Lower lobe of right lung (tissue), 2 donors: ENCODE measurements around the gene PATZ1. TPM values are rescaled to one million over a fixed set of nuclear protein-coding genes. Genes with fewer than 3 reads are reported as not detected.

ENCODE experiments used
- ATAC-seq, 2 donors: fragments of 200-7000 bp; cut with Tn5 transposase; one replicate each; pipeline ENCODE4 v1.9.1; 2020 to 2022; ENCODE audit warnings: mild to moderate bottlenecking in 2 of 2, moderate library complexity in 2 of 2
- DNase-seq: peaks from one replicate; pipeline ENCODE4 v3.0.0-alpha.2; 2020
- H3K27ac ChIP-seq: fragments of 200-600 bp; one replicate; pipeline ENCODE4 v1.8.0; 2022
- H3K27me3 ChIP-seq: fragments of 200-600 bp; one replicate; pipeline ENCODE4 v1.8.0; 2022; ENCODE audit warnings: low read depth
- H3K36me3 ChIP-seq: fragments of 200-600 bp; one replicate; pipeline ENCODE4 v1.8.0; 2022; ENCODE audit warnings: mild to moderate bottlenecking
- H3K4me1 ChIP-seq: fragments of 200-600 bp; one replicate; pipeline ENCODE4 v1.8.0; 2022
- H3K4me3 ChIP-seq: fragments of 200-600 bp; one replicate; pipeline ENCODE4 v1.8.0; 2022; ENCODE audit warnings: mild to moderate bottlenecking
- H3K9me3 ChIP-seq: fragments of 200-600 bp; one replicate; pipeline ENCODE4 v1.8.0; 2022
- intact Hi-C: fragments of 100-400 bp; cut with DNase I; formaldehyde crosslinking; loops from one replicate; pipeline ENCODE4 v1.11.0; 2022
- total RNA-seq: library from RNA; stranded (reverse); fragmentation: NEBNext Ultra II Directional; extraction: Animal tissue kit (Norgen Biotek cat#: 25700); gene quantifications from one replicate; pipeline ENCODE4 v1.2.1, GENCODE V29; 2021
- TF ChIP-seq, protein P1 (sequence below): fragments of 200-600 bp; IDR thresholded peaks from one replicate; pipeline ENCODE4 v1.8.0; 2022; ENCODE audit warnings: antibody characterized with exemption, mild to moderate bottlenecking
- donor health status: DM: no; HTN: yes; CAD: no; lungs with severe emphysema.

Gene PATZ1
- total RNA-seq, 1 donor from 2014 or later = 25.8 TPM

DNA sequence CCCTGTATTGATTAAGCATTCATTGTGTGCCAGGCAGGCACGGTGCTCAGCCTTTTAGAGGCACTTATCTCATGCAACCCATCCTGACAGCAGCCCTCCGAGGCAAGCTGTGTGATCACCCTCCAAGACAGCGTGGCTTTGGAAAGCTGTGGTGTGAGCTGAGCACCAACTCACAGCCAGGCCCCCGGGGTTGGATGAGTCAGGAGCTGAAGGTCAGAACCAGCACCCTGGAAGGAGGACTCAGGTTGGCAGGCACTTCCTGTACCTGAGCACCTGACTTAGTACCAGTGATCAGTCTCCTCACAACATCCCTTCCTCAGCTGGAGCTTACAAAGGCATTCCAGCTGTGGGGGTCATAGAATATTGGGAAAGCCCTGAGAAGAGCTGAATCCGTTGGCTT, 9.0 kb downstream of the PATZ1 start:
- ATAC-seq (no peak), DNase-seq (no peak)
- Histone ChIP-seq H3K9me3 (no peaks in the 10 kb centered on the region), H3K27me3 (no peaks in the 10 kb centered on the region), H3K4me3 (no peak overlapping the region), H3K27ac (no peak overlapping the region), H3K36me3 (peaks cover 94% of the 10 kb centered on the region), H3K4me1 (peaks cover 22% of the 10 kb centered on the region)
- TF ChIP-seq, protein P1, sequence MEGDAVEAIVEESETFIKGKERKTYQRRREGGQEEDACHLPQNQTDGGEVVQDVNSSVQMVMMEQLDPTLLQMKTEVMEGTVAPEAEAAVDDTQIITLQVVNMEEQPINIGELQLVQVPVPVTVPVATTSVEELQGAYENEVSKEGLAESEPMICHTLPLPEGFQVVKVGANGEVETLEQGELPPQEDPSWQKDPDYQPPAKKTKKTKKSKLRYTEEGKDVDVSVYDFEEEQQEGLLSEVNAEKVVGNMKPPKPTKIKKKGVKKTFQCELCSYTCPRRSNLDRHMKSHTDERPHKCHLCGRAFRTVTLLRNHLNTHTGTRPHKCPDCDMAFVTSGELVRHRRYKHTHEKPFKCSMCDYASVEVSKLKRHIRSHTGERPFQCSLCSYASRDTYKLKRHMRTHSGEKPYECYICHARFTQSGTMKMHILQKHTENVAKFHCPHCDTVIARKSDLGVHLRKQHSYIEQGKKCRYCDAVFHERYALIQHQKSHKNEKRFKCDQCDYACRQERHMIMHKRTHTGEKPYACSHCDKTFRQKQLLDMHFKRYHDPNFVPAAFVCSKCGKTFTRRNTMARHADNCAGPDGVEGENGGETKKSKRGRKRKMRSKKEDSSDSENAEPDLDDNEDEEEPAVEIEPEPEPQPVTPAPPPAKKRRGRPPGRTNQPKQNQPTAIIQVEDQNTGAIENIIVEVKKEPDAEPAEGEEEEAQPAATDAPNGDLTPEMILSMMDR = no peak
- intact Hi-C loops = no loop called here

DNA sequence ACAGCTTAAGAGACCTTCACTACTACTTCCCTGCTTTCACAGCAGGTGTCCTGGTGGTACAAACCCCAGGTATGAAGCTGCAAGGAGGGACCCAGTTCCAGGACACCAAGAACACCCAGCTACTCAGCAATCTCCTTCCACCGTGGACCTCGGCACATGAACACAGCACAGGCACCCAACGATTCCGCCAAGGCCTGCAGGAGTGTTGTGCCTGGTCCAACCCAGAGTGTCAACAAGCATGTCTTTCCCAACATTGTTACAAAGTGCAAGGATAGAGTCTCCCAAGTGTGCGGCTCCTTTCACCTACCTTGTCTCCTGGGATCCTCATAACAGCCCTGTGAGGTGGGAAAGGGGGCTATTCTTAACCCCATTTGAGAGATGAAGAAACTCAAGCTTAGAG, 11.8 kb downstream of the PATZ1 start:
- H3K4me1 ChIP-seq = no peaks in the 10 kb centered on the region
- no peaks in the 10 kb centered on the region for H3K27me3 ChIP-seq
- intact Hi-C loops = no loop called here
- no peak overlapping the region for H3K27ac ChIP-seq
- no peak for ATAC-seq
- peaks cover 94% of the 10 kb centered on the region for H3K36me3 ChIP-seq
- TF ChIP-seq, protein P1 = no peak
- H3K4me3 ChIP-seq = no peak overlapping the region
- no peak for DNase-seq
- no peaks in the 10 kb centered on the region for H3K9me3 ChIP-seq

DNA sequence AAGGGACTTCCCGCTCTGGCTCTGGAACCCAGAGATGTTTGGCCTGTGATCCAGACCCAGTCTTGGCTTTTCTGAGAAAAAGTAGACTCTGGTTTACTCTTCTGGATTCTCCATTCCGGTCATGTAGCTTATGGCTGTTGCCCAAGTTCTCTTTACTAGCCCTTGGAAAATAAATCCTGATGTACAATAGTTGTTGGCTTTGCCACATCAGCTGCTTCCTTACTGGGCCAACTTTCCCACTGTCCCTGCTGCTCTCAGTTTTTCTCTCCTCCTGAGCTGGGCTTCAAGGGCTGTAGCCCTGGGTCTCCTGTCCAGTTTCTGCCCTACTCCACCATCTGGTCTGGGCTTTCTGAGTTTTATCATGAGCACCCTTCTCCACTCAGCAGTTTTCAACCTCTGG, 12.5 kb downstream of the PATZ1 start:
- DNase-seq = no peak
- no peak for ATAC-seq
- H3K9me3 ChIP-seq = no peaks in the 10 kb centered on the region
- H3K36me3 ChIP-seq = peaks cover 94% of the 10 kb centered on the region
- H3K27ac ChIP-seq = no peak overlapping the region
- H3K4me1 ChIP-seq = no peaks in the 10 kb centered on the region
- no peaks in the 10 kb centered on the region for H3K27me3 ChIP-seq
- intact Hi-C loops = no loop called here
- H3K4me3 ChIP-seq = no peak overlapping the region
- TF ChIP-seq, protein P1 = no peak

DNA sequence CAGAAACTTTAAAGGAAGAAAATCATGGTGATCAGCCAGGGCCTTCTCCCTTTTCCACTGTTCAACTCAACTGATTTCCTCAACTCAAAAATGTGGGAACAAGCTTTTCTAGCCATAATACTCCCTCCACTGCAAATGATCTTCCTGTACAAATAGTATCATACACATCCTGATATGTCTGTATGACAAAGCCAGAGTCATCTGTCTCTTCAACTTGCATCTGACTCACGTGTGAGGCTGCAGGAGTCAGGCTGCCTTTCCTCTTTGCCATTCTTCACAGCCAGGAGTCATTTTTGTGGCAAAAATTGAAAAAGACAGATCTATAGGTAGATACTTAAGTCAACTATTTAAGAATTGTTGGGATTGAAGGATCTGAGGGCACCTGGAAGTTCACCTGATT, 13.3 kb downstream of the PATZ1 start:
- Histone ChIP-seq H3K9me3 (no peaks in the 10 kb centered on the region), H3K4me3 (no peak overlapping the region), H3K4me1 (no peaks in the 10 kb centered on the region), H3K27me3 (no peaks in the 10 kb centered on the region), H3K27ac (no peak overlapping the region), H3K36me3 (peaks cover 94% of the 10 kb centered on the region)
- ATAC-seq (no peak), DNase-seq (no peak)
- TF ChIP-seq, protein P1 = no peak
- intact Hi-C loops = no loop called here

DNA sequence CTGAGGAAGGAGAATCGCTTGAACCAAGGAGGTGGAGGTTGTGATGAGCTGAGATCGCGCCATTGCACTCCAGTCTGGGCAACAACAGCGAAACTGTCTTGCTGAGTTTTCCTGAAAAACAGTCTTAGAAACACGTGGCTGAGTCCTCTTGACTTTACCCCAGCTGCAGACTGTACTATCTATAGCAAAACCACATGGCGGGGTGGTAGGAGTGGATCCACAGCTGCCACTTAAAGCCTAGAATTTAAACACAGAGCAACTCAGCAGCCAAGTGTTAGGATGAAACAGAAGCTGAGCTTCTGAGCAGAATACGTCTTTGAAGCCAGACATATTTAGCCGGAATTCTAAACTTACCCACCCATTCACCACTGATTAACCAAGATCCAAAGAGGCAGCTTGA, 14.1 kb downstream of the PATZ1 start:
- Histone ChIP-seq H3K9me3 (no peaks in the 10 kb centered on the region), H3K27ac (no peak overlapping the region), H3K4me3 (no peak overlapping the region), H3K4me1 (no peaks in the 10 kb centered on the region), H3K36me3 (peaks cover 94% of the 10 kb centered on the region), H3K27me3 (no peaks in the 10 kb centered on the region)
- TF ChIP-seq, protein P1 = no peak
- DNase-seq (no peak), ATAC-seq (no peak)
- intact Hi-C loops = no loop called here
